A549 (cell line): ENCODE measurements around the gene PRKCE. TPM values are rescaled to one million over a fixed set of nuclear protein-coding genes. Genes with fewer than 3 reads are reported as not detected.
A peak's percentile ranks its signal among the peaks of the same experiment; 100 is the strongest.

Source experiments
- ATAC-seq, 2 experiments: fragments of 200-7000 bp in 1 of 2; fragments of >200 bp in 1 of 2; cut with Nextera tagmentation in 1 of 2; cut with Tn5 transposase in 1 of 2; 3 replicates each; pipeline versions ENCODE4 v1.8.0 to v1.9.1; 2018 to 2020; ENCODE audit warnings: mild to moderate bottlenecking in 1 of 2, moderate library complexity in 1 of 2
- CTCF ChIA-PET: fragments of 300-600 bp; sonication (Branson Sonifier 250); formaldehyde crosslinking; extraction: SDS; loops from one replicate; lab custom pipeline; 2021; ENCODE audit warnings: antibody characterized with exemption, inconsistent platforms; lab: Yijun Ruan, JAX
- POLR2A ChIA-PET: fragments of 350-600 bp; formaldehyde crosslinking; extraction: SDS; loops from one replicate; lab custom pipeline; 2021; ENCODE audit warnings: antibody characterized with exemption, inconsistent platforms; lab: Yijun Ruan, JAX
- DNase-seq, 2 experiments: peaks; one replicate each; pipeline versions ENCODE4 v3.0.0 to v3.0.0-alpha.2; 2011 to 2016; ENCODE audit warnings: low read depth in 1 of 2, low spot score in 1 of 2
- FAIRE-seq: peaks from 2 replicates; lab custom pipeline; 2011; peaks lifted over from hg19 to GRCh38; lab: Jason Lieb, UNC
- H3K27ac ChIP-seq, 2 experiments: fragments of >200 bp; sonication (Bioruptor Twin); formaldehyde crosslinking; 3 replicates each; pipeline ENCODE4 v1.5.1; 2016 to 2017
- H3K4me1 ChIP-seq: fragments of >200 bp; sonication (Bioruptor Twin); formaldehyde crosslinking; 3 replicates; pipeline ENCODE4 v1.6.1; 2016
- H3K4me2 ChIP-seq: fragments of >200 bp; sonication (Bioruptor Twin); formaldehyde crosslinking; 3 replicates; pipeline ENCODE4 v1.6.1; 2016
- H3K4me3 ChIP-seq: fragments of >200 bp; sonication (Bioruptor Twin); formaldehyde crosslinking; 3 replicates; pipeline ENCODE4 v1.5.1; 2016
- H3K9me3 ChIP-seq: fragments of >200 bp; sonication (Bioruptor Twin); formaldehyde crosslinking; 3 replicates; pipeline ENCODE4 v1.6.1; 2016
- CBX2 ChIP-seq: fragments of 200-600 bp; sonication (generic); IDR thresholded peaks from 2 replicates; pipeline ENCODE4 v1.6.1; 2016; ENCODE audit warnings: low read depth, mild to moderate bottlenecking, borderline replicate concordance
- CBX8 ChIP-seq: fragments of 200-600 bp; sonication (generic); IDR thresholded peaks from 2 replicates; pipeline ENCODE4 v1.6.1; 2016
- CHD2 ChIP-seq: fragments of 150-350 bp; IDR thresholded peaks from 2 replicates; pipeline ENCODE4 v1.6.1; 2014; ENCODE audit warnings: low read length; ENCODE audit not compliant: partially characterized antibody
- CHD4 ChIP-seq: fragments of 200-600 bp; sonication (generic); IDR thresholded peaks from 2 replicates; pipeline ENCODE4 v1.6.1; 2016; ENCODE audit warnings: antibody characterized with exemption, mild to moderate bottlenecking, borderline replicate concordance
- EHMT2 ChIP-seq: fragments of 200-600 bp; sonication (generic); IDR thresholded peaks from 2 replicates; pipeline ENCODE4 v1.6.1; 2016; ENCODE audit warnings: antibody characterized with exemption, low read depth, mild to moderate bottlenecking, moderate library complexity
- FOSB ChIP-seq: fragments of 250-450 bp; sonication (Bioruptor Pico); IDR thresholded peaks from 2 replicates; pipeline ENCODE4 v1.5.0; 2020; ENCODE audit warnings: mild to moderate bottlenecking, moderate library complexity
- FOXS1 ChIP-seq: fragments of 250-450 bp; sonication (Bioruptor Pico); IDR thresholded peaks from 2 replicates; pipeline ENCODE4 v1.5.0; 2020; ENCODE audit warnings: mild to moderate bottlenecking, moderate library complexity
- HOXA7 ChIP-seq: fragments of 250-450 bp; sonication (Bioruptor Pico); IDR thresholded peaks from 2 replicates; pipeline ENCODE4 v1.5.0; 2020; ENCODE audit warnings: mild to moderate bottlenecking, moderate library complexity
- HOXB13 ChIP-seq: fragments of 250-450 bp; sonication (Bioruptor Pico); IDR thresholded peaks from 2 replicates; pipeline ENCODE4 v1.5.0; 2020; ENCODE audit warnings: low read depth, mild to moderate bottlenecking, moderate library complexity
- HOXB5 ChIP-seq: fragments of 250-450 bp; sonication (Bioruptor Pico); IDR thresholded peaks from 2 replicates; pipeline ENCODE4 v1.5.0; 2020; ENCODE audit warnings: mild to moderate bottlenecking, moderate library complexity
- JUNB ChIP-seq: fragments of >200 bp; sonication (Bioruptor Twin); formaldehyde crosslinking; IDR thresholded peaks from 2 replicates; pipeline ENCODE4 v1.6.1; 2016
- KDM1A ChIP-seq: fragments of 200-600 bp; sonication (generic); IDR thresholded peaks from 2 replicates; pipeline ENCODE4 v1.6.1; 2016; ENCODE audit warnings: low read depth, mild to moderate bottlenecking
- KDM5A ChIP-seq: fragments of 200-600 bp; sonication (generic); IDR thresholded peaks from 2 replicates; pipeline ENCODE4 v1.6.1; 2016; ENCODE audit warnings: antibody characterized with exemption, mild to moderate bottlenecking
- MAFK ChIP-seq: fragments of 450-650 bp; IDR thresholded peaks from 2 replicates; pipeline ENCODE4 v1.6.1; 2014; ENCODE audit not compliant: partially characterized antibody
- MYC ChIP-seq: IDR thresholded peaks from 2 replicates; pipeline ENCODE4 v1.6.1; 2012; ENCODE audit warnings: mild to moderate bottlenecking, inconsistent platforms, low read length, improper control_type of control experiment, borderline replicate concordance
- PHF8 ChIP-seq: fragments of 200-600 bp; sonication (generic); IDR thresholded peaks from 2 replicates; pipeline ENCODE4 v1.6.1; 2016; ENCODE audit warnings: low read depth, mild to moderate bottlenecking, antibody characterized with exemption, moderate library complexity, borderline replicate concordance
- POLR2AphosphoS2 ChIP-seq: conservative IDR thresholded peaks from 2 replicates; pipeline ENCODE4 v1.6.1; 2012; ENCODE audit warnings: low read length, improper control_type of control experiment, inconsistent platforms
- RCOR1 ChIP-seq: fragments of 150-350 bp; IDR thresholded peaks from 2 replicates; pipeline ENCODE4 v1.6.1; 2014; ENCODE audit warnings: antibody characterized with exemption, low read length, low read depth
- TFCP2L1 ChIP-seq: fragments of 250-450 bp; sonication (Bioruptor Pico); IDR thresholded peaks from 2 replicates; pipeline ENCODE4 v1.5.0; 2021; ENCODE audit warnings: mild to moderate bottlenecking
- ZC3H11A ChIP-seq: fragments of 450-650 bp; IDR thresholded peaks from 2 replicates; pipeline ENCODE4 v1.6.1; 2014; ENCODE audit warnings: antibody characterized with exemption, mild to moderate bottlenecking
- ZNF302 ChIP-seq: fragments of 250-450 bp; sonication (Bioruptor Pico); IDR thresholded peaks from 2 replicates; pipeline ENCODE4 v1.9.0; 2021; ENCODE audit warnings: inconsistent platforms, mild to moderate bottlenecking, moderate library complexity
- WGBS: methylation state at CpG from one replicate; pipeline ENCODE4 v1.1.6; 2017; ENCODE audit errors: missing lambda C conversion rate; 5-methylcytosine and 5-hydroxymethylcytosine counted together
- polyA plus RNA-seq, 4 experiments: library from polyadenylated mRNA; depleted of rRNA in 3 of 4; stranded (reverse); fragments of >200 nt; fragmentation: RNase III in 1 of 4; extraction: RNeasy Plus Mini Kit Qiagen cat#74134 plus additional on column Dnase treatment in 1 of 4; gene quantifications; 2 replicates in 3 of 4; 3 replicates in 1 of 4; pipeline ENCODE4 v1.2.3, GENCODE V29; 2011 to 2017
- TF ChIP-seq, protein P1 (sequence below): fragments of 450-650 bp; IDR thresholded peaks from 2 replicates; pipeline ENCODE4 v1.6.1; 2014; ENCODE audit warnings: antibody characterized with exemption
- TF ChIP-seq, protein P2 (sequence below): fragments of 150-350 bp; IDR thresholded peaks from 2 replicates; pipeline ENCODE4 v1.6.1; 2014; ENCODE audit warnings: low read depth, mild to moderate bottlenecking, low read length
- TF ChIP-seq, protein P3 (sequence below): fragments of >200 bp; sonication (Bioruptor Twin); formaldehyde crosslinking; IDR thresholded peaks from 2 replicates; pipeline ENCODE4 v1.6.1; 2016
- TF ChIP-seq, protein P4 (sequence below): fragments of >200 bp; sonication (Bioruptor Twin); formaldehyde crosslinking; IDR thresholded peaks from 3 replicates; pipeline ENCODE4 v1.6.1; 2016

Gene PRKCE
- polyA plus RNA-seq, 2 of the 4 experiments (the other 2 are of a cell fraction): 11.5 to 12.0 TPM

DNA sequence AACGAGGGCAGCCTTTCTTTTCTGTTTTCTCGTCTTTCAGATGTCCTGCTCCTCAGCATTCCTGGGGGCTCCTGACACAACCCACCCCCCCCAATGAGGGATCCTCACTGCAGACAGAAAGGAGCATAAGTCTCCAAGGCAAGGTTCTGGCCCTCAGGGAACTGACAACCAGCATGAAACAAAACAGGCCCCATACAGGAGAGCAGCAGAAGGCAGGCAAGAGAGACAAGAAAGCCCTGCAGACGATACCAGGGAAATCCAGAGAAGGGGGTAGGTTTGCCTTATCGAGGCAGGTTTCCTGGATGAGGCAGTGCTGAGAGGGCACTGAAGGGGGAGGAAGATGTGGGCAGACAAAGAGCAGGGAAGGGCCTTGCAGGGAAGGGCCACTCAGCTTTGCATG, 541.9 kb downstream of the PRKCE start:
- Histone ChIP-seq H3K27ac (peak overlapping the region in 1 of 2 experiments; percentile 3; a peak in 2 of 6 replicates), H3K4me2 (no peak overlapping the region)
- FAIRE-seq: no peak
- TF ChIP-seq CBX2 (no peak), RCOR1 (no peak), MAFK (no peak), HOXA7 (CRISPR knock-in tag) (no peak), CBX8 (no peak)
- TF ChIP-seq, all 56 proteins: peak for 0
- no peaks in the 10 kb centered on the region for H3K4me1 ChIP-seq
- CTCF ChIA-PET: interaction anchor here (0.9 to 1.7 kb wide), 2 partner anchors 36 to 98 kb away, joined by 3 read pairs; no protein-coding TSS in a partner anchor
- ATAC-seq (no peak; a peak in 1 of 6 replicates), DNase-seq (no peak)
- POLR2A ChIA-PET: no interaction called here
- no peak overlapping the region for H3K4me3 ChIP-seq
- WGBS: 83% methylated on average over 4 of the region's 4 CpGs
- H3K9me3 ChIP-seq: no peaks in the 10 kb centered on the region

DNA sequence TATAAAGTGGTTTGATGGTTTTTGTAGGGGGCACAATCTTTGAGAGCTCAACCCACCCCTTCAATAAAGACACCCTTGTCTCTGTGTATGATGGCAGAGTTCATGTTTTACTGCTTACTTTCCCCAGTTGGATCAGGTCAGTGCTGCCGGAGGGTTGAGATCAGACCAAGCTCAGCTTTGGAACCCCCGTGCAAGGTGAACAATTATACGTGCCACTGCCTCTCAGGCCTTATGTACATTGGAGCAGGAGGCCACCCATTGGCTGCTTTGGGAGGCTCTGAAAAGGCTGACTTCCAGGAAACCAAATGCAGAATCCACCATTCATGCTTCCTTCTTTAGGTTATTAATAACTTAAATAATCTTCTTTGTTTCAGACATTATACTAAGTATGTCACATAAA, 542.4 kb downstream of the PRKCE start:
- no peaks in the 10 kb centered on the region for H3K4me1 ChIP-seq
- 88% methylated on average over 3 of the region's 3 CpGs for WGBS
- no peak for ATAC-seq
- POLR2A ChIA-PET: no interaction called here
- no peaks in the 10 kb centered on the region for H3K9me3 ChIP-seq
- no peak overlapping the region for H3K4me3 ChIP-seq
- CTCF ChIA-PET: interaction anchor here (0.9 to 1.7 kb wide), 2 partner anchors 35 to 98 kb away, joined by 3 read pairs; no protein-coding TSS in a partner anchor
- H3K27ac ChIP-seq: peak overlapping the region in 1 of 2 experiments; percentile 3; a peak in 1 of 6 replicates
- no peak overlapping the region for H3K4me2 ChIP-seq
- no peak for TF ChIP-seq FOSB
- no peak for TF ChIP-seq PHF8
- no peak for TF ChIP-seq CHD2
- TF ChIP-seq ZC3H11A: no peak
- no peak for TF ChIP-seq CHD4
- TF ChIP-seq FOXS1 (CRISPR knock-in tag): no peak
- no peak for TF ChIP-seq TFCP2L1 (CRISPR knock-in tag)
- no peak for TF ChIP-seq POLR2AphosphoS2
- DNase-seq: no peak
- FAIRE-seq: no peak

DNA sequence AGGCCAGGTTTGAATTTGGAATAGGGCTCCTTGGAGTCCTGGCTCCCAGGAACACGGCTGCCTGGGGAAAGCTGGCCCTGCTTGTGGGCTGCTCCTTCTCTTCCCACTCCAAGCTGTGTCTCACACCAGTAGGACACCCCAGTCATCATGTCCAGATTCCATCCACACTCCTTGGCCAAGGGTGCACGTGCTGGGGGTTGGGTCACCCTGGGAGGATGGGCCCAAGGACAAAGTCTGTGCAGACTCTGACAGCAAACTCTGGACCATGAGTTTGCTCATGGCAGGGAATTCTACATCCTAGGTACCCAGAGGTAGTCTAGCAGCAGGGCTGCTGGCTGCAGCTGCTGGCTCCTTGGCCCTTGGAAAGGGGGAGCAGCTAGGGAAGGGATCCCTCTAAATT, 543.4 kb downstream of the PRKCE start:
- ChIA-PET POLR2A (no interaction called here), CTCF (no interaction called here)
- ATAC-seq (no peak), FAIRE-seq (no peak), DNase-seq (no peak)
- peak overlapping the region in 1 of 2 experiments; percentile 6; a peak in 1 of 6 replicates for H3K27ac ChIP-seq
- H3K4me3 ChIP-seq: no peak overlapping the region
- H3K9me3 ChIP-seq: no peaks in the 10 kb centered on the region
- 42% methylated on average over 2 of the region's 2 CpGs for WGBS
- TF ChIP-seq EHMT2 (no peak), KDM1A (no peak), ZNF302 (CRISPR knock-in tag) (no peak)
- H3K4me1 ChIP-seq: no peaks in the 10 kb centered on the region
- no peak overlapping the region for H3K4me2 ChIP-seq

DNA sequence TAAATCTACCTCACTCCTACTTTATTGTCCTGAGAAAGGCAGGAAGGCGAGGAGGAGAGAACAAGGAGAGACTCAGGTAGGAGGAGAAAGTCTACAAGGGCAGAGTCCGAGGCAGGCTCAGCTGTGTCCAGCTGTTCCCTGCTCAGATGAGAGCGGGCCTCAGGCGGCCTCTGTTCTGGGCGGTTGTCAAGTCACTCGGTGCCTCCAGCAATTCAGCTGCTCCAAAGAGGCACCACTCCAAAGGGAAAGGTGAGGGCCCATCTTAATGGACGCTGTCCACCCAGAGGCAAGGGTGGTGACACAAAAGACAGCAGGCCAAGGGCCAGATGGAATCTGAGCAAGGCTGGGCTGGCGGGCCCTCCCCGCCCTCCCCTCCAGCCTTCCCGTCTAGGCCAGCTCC, 544.3 kb downstream of the PRKCE start:
- Histone ChIP-seq H3K4me2 (no peak overlapping the region), H3K4me1 (no peaks in the 10 kb centered on the region), H3K27ac (peak overlapping the region in 1 of 2 experiments; percentile 32; a peak in 1 of 6 replicates), H3K4me3 (no peak overlapping the region), H3K9me3 (no peaks in the 10 kb centered on the region; the same call in 1 of the 3 replicates)
- ChIA-PET CTCF (interaction anchor here (1.5 kb wide), 1 partner anchor 185 kb away, joined by 5 read pairs; no protein-coding TSS in a partner anchor), POLR2A (no interaction called here)
- TF ChIP-seq HOXB5 (CRISPR knock-in tag): no peak
- TF ChIP-seq KDM5A: no peak
- no peak for TF ChIP-seq EHMT2
- ATAC-seq (no peak), DNase-seq (no peak), FAIRE-seq (no peak)
- WGBS: 92% methylated on average over 7 of the region's 10 CpGs

DNA sequence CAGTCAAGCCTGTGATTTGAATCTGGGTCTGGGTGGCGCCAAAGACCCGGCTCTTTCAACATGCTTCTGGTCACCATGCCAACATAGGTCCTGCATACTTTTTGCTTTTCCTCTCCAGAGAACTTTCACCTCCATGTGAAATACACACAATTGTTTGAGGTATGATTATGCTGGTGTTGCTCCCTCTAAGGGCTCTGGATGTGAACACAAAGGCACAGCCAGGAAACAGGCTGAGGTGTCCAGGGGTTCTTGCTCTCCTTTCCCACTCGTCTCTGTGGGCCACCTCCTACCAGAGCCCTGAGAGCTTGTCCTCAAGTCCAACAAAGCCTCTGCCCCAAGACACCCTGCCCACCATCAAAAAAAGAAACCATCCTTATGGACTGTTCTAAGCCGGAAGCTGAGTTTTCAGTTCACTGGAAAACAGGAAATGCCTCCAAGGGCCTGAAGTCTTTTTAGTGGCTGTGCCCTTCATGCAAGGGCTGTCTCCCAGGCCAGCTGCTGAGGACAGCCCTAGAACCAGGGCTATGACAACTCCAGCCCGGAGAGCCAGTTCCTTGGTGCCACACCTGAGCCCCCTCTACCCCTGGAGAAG, 545.5 kb downstream of the PRKCE start:
- Histone ChIP-seq H3K9me3 (peaks cover 10% of the 10 kb centered on the region), H3K27ac (peak overlapping the region in 1 of 2 experiments; percentile 32; a peak in 1 of 6 replicates), H3K4me1 (no peaks in the 10 kb centered on the region), H3K4me3 (no peak overlapping the region), H3K4me2 (no peak overlapping the region)
- FAIRE-seq (no peak), ATAC-seq (no peak), DNase-seq (no peak)
- 78% methylated on average over 5 of the region's 5 CpGs for WGBS
- CTCF ChIA-PET: interaction anchor here (1.1 to 1.4 kb wide), 2 partner anchors 8 to 97 kb away, joined by 3 read pairs; no protein-coding TSS in a partner anchor
- POLR2A ChIA-PET: no interaction called here
- TF ChIP-seq, protein P1, sequence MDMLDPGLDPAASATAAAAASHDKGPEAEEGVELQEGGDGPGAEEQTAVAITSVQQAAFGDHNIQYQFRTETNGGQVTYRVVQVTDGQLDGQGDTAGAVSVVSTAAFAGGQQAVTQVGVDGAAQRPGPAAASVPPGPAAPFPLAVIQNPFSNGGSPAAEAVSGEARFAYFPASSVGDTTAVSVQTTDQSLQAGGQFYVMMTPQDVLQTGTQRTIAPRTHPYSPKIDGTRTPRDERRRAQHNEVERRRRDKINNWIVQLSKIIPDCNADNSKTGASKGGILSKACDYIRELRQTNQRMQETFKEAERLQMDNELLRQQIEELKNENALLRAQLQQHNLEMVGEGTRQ: no peak
- TF ChIP-seq ZC3H11A (no peak), HOXB13 (CRISPR knock-in tag) (no peak), JUNB (no peak), MYC (no peak), HOXA7 (CRISPR knock-in tag) (no peak), EHMT2 (no peak)
- TF ChIP-seq, protein P2, sequence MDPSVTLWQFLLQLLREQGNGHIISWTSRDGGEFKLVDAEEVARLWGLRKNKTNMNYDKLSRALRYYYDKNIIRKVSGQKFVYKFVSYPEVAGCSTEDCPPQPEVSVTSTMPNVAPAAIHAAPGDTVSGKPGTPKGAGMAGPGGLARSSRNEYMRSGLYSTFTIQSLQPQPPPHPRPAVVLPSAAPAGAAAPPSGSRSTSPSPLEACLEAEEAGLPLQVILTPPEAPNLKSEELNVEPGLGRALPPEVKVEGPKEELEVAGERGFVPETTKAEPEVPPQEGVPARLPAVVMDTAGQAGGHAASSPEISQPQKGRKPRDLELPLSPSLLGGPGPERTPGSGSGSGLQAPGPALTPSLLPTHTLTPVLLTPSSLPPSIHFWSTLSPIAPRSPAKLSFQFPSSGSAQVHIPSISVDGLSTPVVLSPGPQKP: no peak
- TF ChIP-seq, protein P3, sequence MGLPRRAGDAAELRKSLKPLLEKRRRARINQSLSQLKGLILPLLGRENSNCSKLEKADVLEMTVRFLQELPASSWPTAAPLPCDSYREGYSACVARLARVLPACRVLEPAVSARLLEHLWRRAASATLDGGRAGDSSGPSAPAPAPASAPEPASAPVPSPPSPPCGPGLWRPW: no peak
- TF ChIP-seq, protein P4, sequence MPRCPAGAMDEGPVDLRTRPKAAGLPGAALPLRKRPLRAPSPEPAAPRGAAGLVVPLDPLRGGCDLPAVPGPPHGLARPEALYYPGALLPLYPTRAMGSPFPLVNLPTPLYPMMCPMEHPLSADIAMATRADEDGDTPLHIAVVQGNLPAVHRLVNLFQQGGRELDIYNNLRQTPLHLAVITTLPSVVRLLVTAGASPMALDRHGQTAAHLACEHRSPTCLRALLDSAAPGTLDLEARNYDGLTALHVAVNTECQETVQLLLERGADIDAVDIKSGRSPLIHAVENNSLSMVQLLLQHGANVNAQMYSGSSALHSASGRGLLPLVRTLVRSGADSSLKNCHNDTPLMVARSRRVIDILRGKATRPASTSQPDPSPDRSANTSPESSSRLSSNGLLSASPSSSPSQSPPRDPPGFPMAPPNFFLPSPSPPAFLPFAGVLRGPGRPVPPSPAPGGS: no peak
